B cell (primary cell): ENCODE results near the gene HS3ST5.

ENCODE experiments used
- EZH2 ChIP-seq: IDR thresholded peaks from 2 replicates; pipeline ENCODE4 v1.6.1; 2012; ENCODE audit warnings: borderline replicate concordance, low read depth, mild to moderate bottlenecking, moderate library complexity, low read length; ENCODE audit not compliant: insufficient read depth, poor library complexity, severe bottlenecking
- TF ChIP-seq, protein P1 (sequence below): fragments of 200-600 bp; IDR thresholded peaks from one replicate; pipeline ENCODE4 v1.8.0; 2022; ENCODE audit warnings: antibody characterized with exemption, mild to moderate bottlenecking

DNA sequence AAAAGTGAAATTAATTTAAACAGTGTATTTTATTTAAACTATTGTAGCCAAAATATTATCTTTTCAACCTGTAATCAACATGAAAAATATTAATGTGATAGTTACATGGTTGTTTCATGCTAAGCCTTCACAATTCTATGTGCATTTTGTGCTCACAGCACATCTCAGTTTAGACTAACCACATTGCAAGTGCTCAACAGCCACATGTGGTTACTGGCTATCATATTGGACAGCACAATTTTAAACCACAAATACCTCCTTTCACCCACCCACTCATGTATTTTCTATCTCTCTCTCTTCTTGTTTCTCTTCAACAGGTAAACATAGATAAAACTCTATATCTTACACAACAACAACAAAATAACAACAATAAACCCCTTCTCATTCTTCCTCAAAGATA lies 12.5 kb upstream of the HS3ST5 start:
- TF ChIP-seq, protein P1, sequence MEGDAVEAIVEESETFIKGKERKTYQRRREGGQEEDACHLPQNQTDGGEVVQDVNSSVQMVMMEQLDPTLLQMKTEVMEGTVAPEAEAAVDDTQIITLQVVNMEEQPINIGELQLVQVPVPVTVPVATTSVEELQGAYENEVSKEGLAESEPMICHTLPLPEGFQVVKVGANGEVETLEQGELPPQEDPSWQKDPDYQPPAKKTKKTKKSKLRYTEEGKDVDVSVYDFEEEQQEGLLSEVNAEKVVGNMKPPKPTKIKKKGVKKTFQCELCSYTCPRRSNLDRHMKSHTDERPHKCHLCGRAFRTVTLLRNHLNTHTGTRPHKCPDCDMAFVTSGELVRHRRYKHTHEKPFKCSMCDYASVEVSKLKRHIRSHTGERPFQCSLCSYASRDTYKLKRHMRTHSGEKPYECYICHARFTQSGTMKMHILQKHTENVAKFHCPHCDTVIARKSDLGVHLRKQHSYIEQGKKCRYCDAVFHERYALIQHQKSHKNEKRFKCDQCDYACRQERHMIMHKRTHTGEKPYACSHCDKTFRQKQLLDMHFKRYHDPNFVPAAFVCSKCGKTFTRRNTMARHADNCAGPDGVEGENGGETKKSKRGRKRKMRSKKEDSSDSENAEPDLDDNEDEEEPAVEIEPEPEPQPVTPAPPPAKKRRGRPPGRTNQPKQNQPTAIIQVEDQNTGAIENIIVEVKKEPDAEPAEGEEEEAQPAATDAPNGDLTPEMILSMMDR, result no peak
- no peak for TF ChIP-seq EZH2
